GM19193 (cell line): ENCODE measurements around the gene JTB.

ENCODE experiments used
- POLR2A ChIP-seq: IDR thresholded peaks from 4 replicates; pipeline ENCODE4 v1.6.1; 2011; ENCODE audit not compliant: insufficient read depth, insufficient read length; ENCODE audit errors: extremely low read depth

JTB gene

DNA sequence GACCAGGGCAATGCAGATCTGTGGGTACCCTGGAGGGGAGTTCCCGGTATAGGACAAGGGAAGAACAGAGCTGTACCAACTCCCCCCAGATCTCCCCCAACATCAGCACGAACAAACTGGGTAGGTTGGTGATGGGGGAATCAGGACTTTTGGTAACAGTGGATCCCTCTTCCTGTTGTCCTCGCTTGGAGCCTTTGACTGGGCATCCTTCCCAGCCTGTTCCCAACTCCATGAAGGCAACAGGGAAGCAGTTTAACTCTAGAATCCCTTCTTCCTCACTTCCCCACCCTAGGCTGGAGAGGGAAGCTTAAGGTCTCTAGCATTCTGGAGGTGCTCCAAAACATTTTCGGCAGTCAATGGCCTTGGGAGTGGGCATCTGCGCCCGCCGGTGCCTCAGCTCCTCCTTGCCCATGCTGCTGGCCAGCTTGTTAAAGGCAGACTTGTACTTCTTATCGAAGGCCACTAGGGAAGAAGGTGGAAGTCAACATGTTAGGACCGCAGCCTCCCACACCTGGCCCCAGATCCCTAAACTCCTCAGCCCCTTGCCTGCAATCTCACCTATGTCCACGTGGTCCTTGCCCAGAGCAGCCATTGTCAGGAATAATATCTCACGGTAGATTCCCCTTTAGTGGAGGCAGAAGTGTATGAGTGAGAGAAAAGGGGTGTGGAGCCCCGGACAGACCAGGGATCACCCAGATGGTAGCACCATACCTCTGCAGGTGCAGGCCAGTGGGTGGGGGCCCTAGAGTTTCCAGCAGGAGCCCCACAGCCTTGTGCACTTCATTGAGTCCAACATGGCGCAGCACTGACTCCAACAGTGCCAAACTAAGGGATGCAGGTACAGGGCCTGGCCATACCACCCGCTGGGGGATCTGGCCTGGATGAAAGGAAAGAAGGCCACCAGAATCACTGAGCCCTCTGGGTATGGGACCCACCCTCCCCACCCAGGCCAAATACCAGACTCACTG lies 47.2 kb downstream of the JTB start:
- TF ChIP-seq POLR2A, result no peak

- no peak for TF ChIP-seq POLR2A
Measured at GRCh38 chr1:153929426-153929825, 48.0 kb downstream of the JTB start.

GRCh38 chr1:153928791-153929341 lies 48.6 kb downstream of the JTB start:
- TF ChIP-seq POLR2A, result no peak

- TF ChIP-seq POLR2A, result no peak
Measured at GRCh38 chr1:153928245-153928644, 49.2 kb downstream of the JTB start.

GRCh38 chr1:153926405-153926804 lies 51.1 kb downstream of the JTB start:
- no peak for TF ChIP-seq POLR2A
